IMR-90 (cell line): ENCODE results near the gene CLNK.

ENCODE experiments used
- POLR2A ChIP-seq: IDR thresholded peaks from 2 replicates; pipeline ENCODE4 v1.6.1; 2012; ENCODE audit warnings: mild to moderate bottlenecking, low read depth, low read length
- TF ChIP-seq, protein P1 (sequence below): conservative IDR thresholded peaks from 2 replicates; pipeline ENCODE4 v1.5.1; 2012; ENCODE audit warnings: mild to moderate bottlenecking, low read depth, low read length, improper control_type of control experiment
- TF ChIP-seq, protein P2 (sequence below): fragments of 150-350 bp; IDR thresholded peaks from 2 replicates; pipeline ENCODE4 v1.6.1; 2017; ENCODE audit warnings: mild to moderate bottlenecking, antibody characterized with exemption, low read length, low read depth

DNA sequence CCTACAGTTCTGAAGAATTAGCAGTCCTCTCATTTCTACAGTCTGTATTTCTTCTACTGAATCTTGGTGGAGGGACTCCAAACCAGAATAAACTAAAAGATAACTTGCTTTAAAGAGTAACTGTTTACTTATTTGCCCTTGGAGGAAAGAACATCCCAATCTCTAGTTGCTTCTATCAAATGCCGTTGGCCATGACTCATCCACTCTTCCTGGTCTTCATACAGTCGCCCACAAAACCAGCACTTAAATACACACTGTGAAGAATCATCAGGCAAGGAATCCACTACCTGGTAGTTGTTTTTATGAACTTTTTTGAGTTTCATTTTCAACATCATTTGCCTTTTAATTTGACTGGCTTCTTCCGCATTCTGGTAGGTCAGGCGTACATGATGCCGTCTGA, 241.6 kb downstream of the CLNK start:
- TF ChIP-seq, protein P1, sequence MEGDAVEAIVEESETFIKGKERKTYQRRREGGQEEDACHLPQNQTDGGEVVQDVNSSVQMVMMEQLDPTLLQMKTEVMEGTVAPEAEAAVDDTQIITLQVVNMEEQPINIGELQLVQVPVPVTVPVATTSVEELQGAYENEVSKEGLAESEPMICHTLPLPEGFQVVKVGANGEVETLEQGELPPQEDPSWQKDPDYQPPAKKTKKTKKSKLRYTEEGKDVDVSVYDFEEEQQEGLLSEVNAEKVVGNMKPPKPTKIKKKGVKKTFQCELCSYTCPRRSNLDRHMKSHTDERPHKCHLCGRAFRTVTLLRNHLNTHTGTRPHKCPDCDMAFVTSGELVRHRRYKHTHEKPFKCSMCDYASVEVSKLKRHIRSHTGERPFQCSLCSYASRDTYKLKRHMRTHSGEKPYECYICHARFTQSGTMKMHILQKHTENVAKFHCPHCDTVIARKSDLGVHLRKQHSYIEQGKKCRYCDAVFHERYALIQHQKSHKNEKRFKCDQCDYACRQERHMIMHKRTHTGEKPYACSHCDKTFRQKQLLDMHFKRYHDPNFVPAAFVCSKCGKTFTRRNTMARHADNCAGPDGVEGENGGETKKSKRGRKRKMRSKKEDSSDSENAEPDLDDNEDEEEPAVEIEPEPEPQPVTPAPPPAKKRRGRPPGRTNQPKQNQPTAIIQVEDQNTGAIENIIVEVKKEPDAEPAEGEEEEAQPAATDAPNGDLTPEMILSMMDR: no peak
- no peak for TF ChIP-seq POLR2A
- TF ChIP-seq, protein P2, sequence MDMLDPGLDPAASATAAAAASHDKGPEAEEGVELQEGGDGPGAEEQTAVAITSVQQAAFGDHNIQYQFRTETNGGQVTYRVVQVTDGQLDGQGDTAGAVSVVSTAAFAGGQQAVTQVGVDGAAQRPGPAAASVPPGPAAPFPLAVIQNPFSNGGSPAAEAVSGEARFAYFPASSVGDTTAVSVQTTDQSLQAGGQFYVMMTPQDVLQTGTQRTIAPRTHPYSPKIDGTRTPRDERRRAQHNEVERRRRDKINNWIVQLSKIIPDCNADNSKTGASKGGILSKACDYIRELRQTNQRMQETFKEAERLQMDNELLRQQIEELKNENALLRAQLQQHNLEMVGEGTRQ: no peak
